EH (cell line): ENCODE data around the gene GSX1.
"Not testable (repeated sequence)": the region's sequence is repeated elsewhere in the genome, so short reads cannot be mapped to it uniquely, and the experiment has no call there.

ENCODE experiments used
- DNase-seq: peaks from one replicate; pipeline ENCODE4 v3.0.0-alpha.2; 2015; ENCODE audit warnings: low read depth

GSX1 gene

GRCh38 chr13:27794921-27795717 is 2.8 kb downstream of the GSX1 start:
- no peak for DNase-seq

- DNase-seq, result no peak
Observed at GRCh38 chr13:27795718-27796019, 3.4 kb downstream of the GSX1 start.

- DNase-seq, result no peak
Observed at GRCh38 chr13:27796544-27797227, 4.4 kb downstream of the GSX1 start.

GRCh38 chr13:27797228-27797624 is 4.9 kb downstream of the GSX1 start:
- DNase-seq, result peak; percentile 43

GRCh38 chr13:27806744-27807387 is 14.6 kb downstream of the GSX1 start:
- no peak for DNase-seq

GRCh38 chr13:27808851-27809550 is 16.7 kb downstream of the GSX1 start:
- DNase-seq, result no peak

GRCh38 chr13:27810009-27810408 is 17.7 kb downstream of the GSX1 start:
- DNase-seq, result no peak

GRCh38 chr13:27810461-27810860 is 18.2 kb downstream of the GSX1 start:
- no peak for DNase-seq

GRCh38 chr13:27813826-27814225 is 21.5 kb downstream of the GSX1 start:
- no peak for DNase-seq

GRCh38 chr13:27817832-27818231 is 25.5 kb downstream of the GSX1 start:
- not testable (repeated sequence) for DNase-seq

GRCh38 chr13:27820524-27821482 is 28.5 kb downstream of the GSX1 start:
- DNase-seq, result no peak

GRCh38 chr13:27821566-27821965 is 29.3 kb downstream of the GSX1 start:
- no peak for DNase-seq

- no peak for DNase-seq
Observed at GRCh38 chr13:27822258-27822872, 30.1 kb downstream of the GSX1 start.

GRCh38 chr13:27822873-27823311 is 30.6 kb downstream of the GSX1 start:
- no peak for DNase-seq

GRCh38 chr13:27824121-27824520 is 31.8 kb downstream of the GSX1 start:
- no peak for DNase-seq

GRCh38 chr13:27825072-27825471 is 32.8 kb downstream of the GSX1 start:
- no peak for DNase-seq

- peak; percentile 78 for DNase-seq
Observed at GRCh38 chr13:27826379-27827353, 34.4 kb downstream of the GSX1 start.

GRCh38 chr13:27827646-27828045 is 35.4 kb downstream of the GSX1 start:
- no peak for DNase-seq

GRCh38 chr13:27830010-27830409 is 37.7 kb downstream of the GSX1 start:
- DNase-seq, result peak; percentile 17

- no peak for DNase-seq
Observed at GRCh38 chr13:27833206-27833605, 40.9 kb downstream of the GSX1 start.
